ENCODE data around the gene ZNF324. TPM values are rescaled to one million over a fixed set of nuclear protein-coding genes. Genes with fewer than 3 reads are reported as not detected.

ZNF324 gene
- total RNA-seq, 1 donor from 2014 or later: 10.5 TPM

DNA sequence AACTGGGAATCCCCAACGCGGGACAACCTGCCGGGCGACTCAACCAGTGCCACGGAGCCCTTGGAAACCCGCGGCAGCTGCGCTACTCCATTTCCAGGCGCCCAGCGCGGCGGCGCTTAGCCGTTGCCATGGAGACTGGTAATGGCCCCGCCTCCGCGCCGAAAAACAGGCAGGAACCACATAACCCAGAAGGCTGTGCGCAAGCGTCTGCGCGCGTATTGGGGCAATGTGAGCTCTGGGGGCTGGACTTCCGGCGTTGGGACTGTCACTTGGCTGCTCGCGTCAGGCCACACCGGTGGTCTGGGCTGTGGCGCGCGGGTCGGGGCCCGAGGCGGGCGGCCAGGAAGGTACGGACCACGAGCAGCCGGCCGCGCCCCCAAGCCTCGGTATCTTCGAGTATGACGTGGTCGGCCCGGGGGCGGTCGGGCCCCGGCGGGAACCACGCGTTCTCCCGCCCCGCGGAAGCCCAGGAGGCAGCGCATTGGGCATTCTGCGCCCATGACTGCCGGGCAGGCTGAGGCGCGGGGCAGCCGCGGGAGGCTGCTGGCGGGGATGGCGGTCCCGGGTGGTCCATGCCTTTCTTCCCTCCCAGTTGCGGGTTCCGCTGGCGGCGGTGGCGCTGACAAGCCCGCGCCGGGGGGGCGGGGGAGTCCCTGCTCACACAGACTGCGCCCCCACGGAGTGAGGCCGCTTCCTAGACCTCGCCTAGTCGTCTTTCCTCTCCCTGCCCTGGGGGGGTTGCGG is 15.3 kb upstream of the ZNF324 start, which contains the start of gene ZNF324B:
Gene ZNF324B, plus strand, starts transcription at position 265 of the 744 bp plus-strand sequence. CDS start 2,080 bp downstream, outside the sequence.
- Mint-ChIP-seq H3K27me3 (ENCODE audit: unreplicated experiment) (peaks cover 9% of the 10 kb centered on the region), H3K27ac (ENCODE audit: unreplicated experiment) (peak within 1 kb of the TSS; percentile 83), H3K4me3 (ENCODE audit: unreplicated experiment) (peak within 1 kb of the TSS; percentile 90), H3K36me3 (ENCODE audit: low read depth, unreplicated experiment) (peaks cover 21% of the 10 kb centered on the region), H3K4me1 (ENCODE audit: unreplicated experiment) (peaks cover 6% of the 10 kb centered on the region), H3K9me3 (ENCODE audit: unreplicated experiment) (peaks cover 6% of the 10 kb centered on the region)
- no peak for TF ChIP-seq CTCF (IDR thresholded peaks at IDR 0.05; ENCODE audit: unreplicated experiment)
- peak; percentile 92 for DNase-seq (ENCODE audit: low spot score)

- Mint-ChIP-seq H3K36me3 (ENCODE audit: low read depth, unreplicated experiment) (peaks cover 21% of the 10 kb centered on the region), H3K27ac (ENCODE audit: unreplicated experiment) (no peak overlapping the region), H3K4me3 (ENCODE audit: unreplicated experiment) (no peak overlapping the region), H3K9me3 (ENCODE audit: unreplicated experiment) (no peaks in the 10 kb centered on the region), H3K27me3 (ENCODE audit: unreplicated experiment) (peaks cover 7% of the 10 kb centered on the region), H3K4me1 (ENCODE audit: unreplicated experiment) (peaks cover 6% of the 10 kb centered on the region)
- TF ChIP-seq CTCF (IDR thresholded peaks at IDR 0.05; ENCODE audit: unreplicated experiment): no peak
- no peak for DNase-seq (ENCODE audit: low spot score)
Measured at GRCh38 chr19:58453743-58454142, 13.1 kb upstream of the ZNF324 start.

DNA sequence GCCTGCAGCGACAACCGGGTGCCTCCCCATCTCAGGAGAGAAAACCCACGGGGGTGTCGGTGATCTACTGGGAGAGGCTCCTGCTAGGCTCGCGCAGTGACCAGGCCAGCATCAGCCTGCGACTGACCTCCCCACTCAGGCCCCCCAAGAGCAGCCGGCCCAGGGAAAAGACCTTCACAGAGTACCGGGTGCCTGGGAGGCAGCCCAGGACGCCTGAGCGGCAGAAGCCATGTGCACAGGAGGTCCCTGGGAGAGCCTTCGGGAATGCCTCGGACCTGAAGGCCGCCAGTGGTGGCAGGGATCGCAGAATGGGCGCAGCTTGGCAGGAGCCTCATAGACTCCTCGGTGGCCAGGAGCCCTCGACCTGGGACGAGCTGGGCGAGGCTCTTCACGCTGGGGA is 11.6 kb upstream of the ZNF324 start:
- Mint-ChIP-seq H3K27ac (ENCODE audit: unreplicated experiment) (no peak overlapping the region), H3K36me3 (ENCODE audit: low read depth, unreplicated experiment) (peaks cover 15% of the 10 kb centered on the region), H3K27me3 (ENCODE audit: unreplicated experiment) (peaks cover 7% of the 10 kb centered on the region), H3K4me3 (ENCODE audit: unreplicated experiment) (no peak overlapping the region), H3K9me3 (ENCODE audit: unreplicated experiment) (no peaks in the 10 kb centered on the region), H3K4me1 (ENCODE audit: unreplicated experiment) (peaks cover 6% of the 10 kb centered on the region)
- TF ChIP-seq CTCF (IDR thresholded peaks at IDR 0.05; ENCODE audit: unreplicated experiment): no peak
- no peak for DNase-seq (ENCODE audit: low spot score)

GRCh38 chr19:58456111-58456510 is 10.8 kb upstream of the ZNF324 start:
- H3K36me3 Mint-ChIP-seq (ENCODE audit: low read depth, unreplicated experiment): peaks cover 12% of the 10 kb centered on the region
- no peak overlapping the region for H3K4me3 Mint-ChIP-seq (ENCODE audit: unreplicated experiment)
- H3K27me3 Mint-ChIP-seq (ENCODE audit: unreplicated experiment): peaks cover 2% of the 10 kb centered on the region
- no peaks in the 10 kb centered on the region for H3K9me3 Mint-ChIP-seq (ENCODE audit: unreplicated experiment)
- no peak for TF ChIP-seq CTCF (IDR thresholded peaks at IDR 0.05; ENCODE audit: unreplicated experiment)
- DNase-seq (ENCODE audit: low spot score): no peak
- H3K4me1 Mint-ChIP-seq (ENCODE audit: unreplicated experiment): peaks cover 3% of the 10 kb centered on the region
- no peak overlapping the region for H3K27ac Mint-ChIP-seq (ENCODE audit: unreplicated experiment)

- H3K4me3 Mint-ChIP-seq (ENCODE audit: unreplicated experiment): no peak overlapping the region
- DNase-seq (ENCODE audit: low spot score): no peak
- peaks cover 2% of the 10 kb centered on the region for H3K27me3 Mint-ChIP-seq (ENCODE audit: unreplicated experiment)
- H3K36me3 Mint-ChIP-seq (ENCODE audit: low read depth, unreplicated experiment): peaks cover 7% of the 10 kb centered on the region
- no peak overlapping the region for H3K27ac Mint-ChIP-seq (ENCODE audit: unreplicated experiment)
- no peak for TF ChIP-seq CTCF (IDR thresholded peaks at IDR 0.05; ENCODE audit: unreplicated experiment)
- no peaks in the 10 kb centered on the region for H3K4me1 Mint-ChIP-seq (ENCODE audit: unreplicated experiment)
- no peaks in the 10 kb centered on the region for H3K9me3 Mint-ChIP-seq (ENCODE audit: unreplicated experiment)
Measured at GRCh38 chr19:58460039-58460438, 6.8 kb upstream of the ZNF324 start.
